Gastroesophageal sphincter (tissue), 3 donors: ENCODE measurements around the gene PCDHGA4.
"Not testable (repeated sequence)": the region's sequence is repeated elsewhere in the genome, so short reads cannot be mapped to it uniquely, and the experiment has no call there.

Experiments
- CTCF ChIP-seq, 4 experiments: fragments of 200-600 bp in 2 of 4; fragments of 450-650 bp in 2 of 4; sonication (generic) in 1 of 4; IDR thresholded peaks; one replicate each; pipeline ENCODE4 v1.5.1; 2017 to 2019; ENCODE audit warnings: antibody characterized with exemption in 4 of 4, mild to moderate bottlenecking in 2 of 4, moderate library complexity in 2 of 4
- EP300 ChIP-seq: sonication (generic); formaldehyde crosslinking; IDR thresholded peaks from one replicate; pipeline ENCODE4 v1.6.1; 2017; ENCODE audit warnings: antibody characterized with exemption, mild to moderate bottlenecking
- POLR2AphosphoS5 ChIP-seq: sonication (generic); formaldehyde crosslinking; IDR thresholded peaks from one replicate; pipeline ENCODE4 v1.6.1; 2017; ENCODE audit warnings: antibody characterized with exemption

- not testable (repeated sequence) for TF ChIP-seq CTCF (IDR thresholded peaks at IDR 0.05); EP300; POLR2AphosphoS5
Measured at GRCh38 chr5:141375444-141376155, 20.8 kb downstream of the PCDHGA4 start.
